ENCODE data around the gene PTPN2.

GRCh38 chr18:12745095-12745795, 138.8 kb downstream of the PTPN2 start:
- TF ChIP-seq JUNB (IDR thresholded peaks at IDR 0.05; ENCODE audit: unreplicated experiment) (no peak), EZH2 (IDR thresholded peaks at IDR 0.05; ENCODE audit: low read depth, unreplicated experiment) (no peak), EZH2phosphoT487 (IDR thresholded peaks at IDR 0.05; ENCODE audit: unreplicated experiment) (no peak), POLR2AphosphoS5 (IDR thresholded peaks at IDR 0.05; ENCODE audit: low read depth) (no peak), ZNF114 (CRISPR knock-in tag; IDR thresholded peaks at IDR 0.05) (no peak), CREB1 (CRISPR knock-in tag; IDR thresholded peaks at IDR 0.05; ENCODE audit: low read depth) (no peak)
- TF ChIP-seq, protein P1, sequence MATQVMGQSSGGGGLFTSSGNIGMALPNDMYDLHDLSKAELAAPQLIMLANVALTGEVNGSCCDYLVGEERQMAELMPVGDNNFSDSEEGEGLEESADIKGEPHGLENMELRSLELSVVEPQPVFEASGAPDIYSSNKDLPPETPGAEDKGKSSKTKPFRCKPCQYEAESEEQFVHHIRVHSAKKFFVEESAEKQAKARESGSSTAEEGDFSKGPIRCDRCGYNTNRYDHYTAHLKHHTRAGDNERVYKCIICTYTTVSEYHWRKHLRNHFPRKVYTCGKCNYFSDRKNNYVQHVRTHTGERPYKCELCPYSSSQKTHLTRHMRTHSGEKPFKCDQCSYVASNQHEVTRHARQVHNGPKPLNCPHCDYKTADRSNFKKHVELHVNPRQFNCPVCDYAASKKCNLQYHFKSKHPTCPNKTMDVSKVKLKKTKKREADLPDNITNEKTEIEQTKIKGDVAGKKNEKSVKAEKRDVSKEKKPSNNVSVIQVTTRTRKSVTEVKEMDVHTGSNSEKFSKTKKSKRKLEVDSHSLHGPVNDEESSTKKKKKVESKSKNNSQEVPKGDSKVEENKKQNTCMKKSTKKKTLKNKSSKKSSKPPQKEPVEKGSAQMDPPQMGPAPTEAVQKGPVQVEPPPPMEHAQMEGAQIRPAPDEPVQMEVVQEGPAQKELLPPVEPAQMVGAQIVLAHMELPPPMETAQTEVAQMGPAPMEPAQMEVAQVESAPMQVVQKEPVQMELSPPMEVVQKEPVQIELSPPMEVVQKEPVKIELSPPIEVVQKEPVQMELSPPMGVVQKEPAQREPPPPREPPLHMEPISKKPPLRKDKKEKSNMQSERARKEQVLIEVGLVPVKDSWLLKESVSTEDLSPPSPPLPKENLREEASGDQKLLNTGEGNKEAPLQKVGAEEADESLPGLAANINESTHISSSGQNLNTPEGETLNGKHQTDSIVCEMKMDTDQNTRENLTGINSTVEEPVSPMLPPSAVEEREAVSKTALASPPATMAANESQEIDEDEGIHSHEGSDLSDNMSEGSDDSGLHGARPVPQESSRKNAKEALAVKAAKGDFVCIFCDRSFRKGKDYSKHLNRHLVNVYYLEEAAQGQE (IDR thresholded peaks at IDR 0.05; ENCODE audit: unreplicated experiment): no peak
- TF ChIP-seq, protein P2, sequence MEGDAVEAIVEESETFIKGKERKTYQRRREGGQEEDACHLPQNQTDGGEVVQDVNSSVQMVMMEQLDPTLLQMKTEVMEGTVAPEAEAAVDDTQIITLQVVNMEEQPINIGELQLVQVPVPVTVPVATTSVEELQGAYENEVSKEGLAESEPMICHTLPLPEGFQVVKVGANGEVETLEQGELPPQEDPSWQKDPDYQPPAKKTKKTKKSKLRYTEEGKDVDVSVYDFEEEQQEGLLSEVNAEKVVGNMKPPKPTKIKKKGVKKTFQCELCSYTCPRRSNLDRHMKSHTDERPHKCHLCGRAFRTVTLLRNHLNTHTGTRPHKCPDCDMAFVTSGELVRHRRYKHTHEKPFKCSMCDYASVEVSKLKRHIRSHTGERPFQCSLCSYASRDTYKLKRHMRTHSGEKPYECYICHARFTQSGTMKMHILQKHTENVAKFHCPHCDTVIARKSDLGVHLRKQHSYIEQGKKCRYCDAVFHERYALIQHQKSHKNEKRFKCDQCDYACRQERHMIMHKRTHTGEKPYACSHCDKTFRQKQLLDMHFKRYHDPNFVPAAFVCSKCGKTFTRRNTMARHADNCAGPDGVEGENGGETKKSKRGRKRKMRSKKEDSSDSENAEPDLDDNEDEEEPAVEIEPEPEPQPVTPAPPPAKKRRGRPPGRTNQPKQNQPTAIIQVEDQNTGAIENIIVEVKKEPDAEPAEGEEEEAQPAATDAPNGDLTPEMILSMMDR (conservative IDR thresholded peaks at IDR 0.05; ENCODE audit: low read depth in 2 of 2): no peak

All from GM23338 (cell line).